Activated CD8-positive, alpha-beta memory T cell treated with anti-CD3 and anti-CD28 coated beads, Interleukin-2, amount 10 ng/mL, durations not matched to agents 7 days and 5 days (primary cell): ENCODE data around the gene EPSTI1. TPM values are rescaled to one million over a fixed set of nuclear protein-coding genes. Genes with fewer than 3 reads are reported as not detected.
"Not testable (repeated sequence)": the region's sequence is repeated elsewhere in the genome, so short reads cannot be mapped to it uniquely, and the experiment has no call there.

Experiments
- ATAC-seq: fragments of 150-1000 bp; cut with Tn5 transposase; one replicate; pipeline ENCODE4 v1.10.0; 2021; ENCODE audit warnings: moderate library complexity
- CTCF ChIA-PET: fragments of 350-600 bp; sonication (Branson Sonifier 250); formaldehyde crosslinking; loops from one replicate; lab custom pipeline; 2021; ENCODE audit warnings: antibody characterized with exemption; lab: Charles Lee
- DNase-seq: peaks from one replicate; pipeline ENCODE4 v3.0.0-alpha.2; 2020
- H3K27ac Mint-ChIP-seq: one replicate; pipeline ENCODE4 v1.8.0; 2021; ENCODE audit warnings: mild to moderate bottlenecking, mixed read lengths
- H3K27me3 Mint-ChIP-seq: one replicate; pipeline ENCODE4 v1.8.0; 2021; ENCODE audit warnings: mixed read lengths
- H3K36me3 Mint-ChIP-seq: one replicate; pipeline ENCODE4 v1.8.0; 2021; ENCODE audit warnings: mild to moderate bottlenecking, mixed read lengths
- H3K4me1 Mint-ChIP-seq: one replicate; pipeline ENCODE4 v1.8.0; 2021; ENCODE audit warnings: mixed read lengths
- H3K4me3 Mint-ChIP-seq: one replicate; pipeline ENCODE4 v1.8.0; 2021; ENCODE audit warnings: mild to moderate bottlenecking, moderate library complexity, mixed read lengths
- H3K9me3 Mint-ChIP-seq: one replicate; pipeline ENCODE4 v1.8.0; 2022; ENCODE audit warnings: low read depth, mixed read lengths
- total RNA-seq, 2 experiments: library from RNA; stranded (reverse); gene quantifications; one replicate each; pipeline ENCODE4 v1.2.3, GENCODE V29; 2021

The EPSTI1 gene
- total RNA-seq, 2 experiments from 2014 or later: 71.3 to 150 TPM

GRCh38 chr13:42867232-42867631, 124.8 kb downstream of the EPSTI1 start:
- H3K4me1 Mint-ChIP-seq: no peaks in the 10 kb centered on the region
- no peaks in the 10 kb centered on the region for H3K36me3 Mint-ChIP-seq
- CTCF ChIA-PET: no interaction called here
- no peak overlapping the region for H3K4me3 Mint-ChIP-seq
- H3K27ac Mint-ChIP-seq: no peak overlapping the region
- DNase-seq: no peak
- H3K27me3 Mint-ChIP-seq: peaks cover 7% of the 10 kb centered on the region
- no peak for ATAC-seq
- H3K9me3 Mint-ChIP-seq: no peaks in the 10 kb centered on the region

- CTCF ChIA-PET: interaction anchor here (1.2 kb wide), 1 partner anchor 11 kb away, joined by 4 read pairs; no protein-coding TSS in a partner anchor
These were observed 126.3 kb downstream of the EPSTI1 start for GRCh38 chr13:42865768-42866102.

GRCh38 chr13:42864952-42865767, 126.9 kb downstream of the EPSTI1 start:
- CTCF ChIA-PET: interaction anchor here (1.2 kb wide), 1 partner anchor 12 kb away, joined by 4 read pairs; no protein-coding TSS in a partner anchor

More at GRCh38 chr13:42865768-42866102, 126.3 kb downstream of the EPSTI1 start:
- H3K27ac Mint-ChIP-seq: no peak overlapping the region
- H3K36me3 Mint-ChIP-seq: no peaks in the 10 kb centered on the region
- ATAC-seq (no peak), DNase-seq (no peak)
- no peaks in the 10 kb centered on the region for H3K4me1 Mint-ChIP-seq
- peaks cover 10% of the 10 kb centered on the region for H3K27me3 Mint-ChIP-seq
- H3K9me3 Mint-ChIP-seq: no peaks in the 10 kb centered on the region
- no peak overlapping the region for H3K4me3 Mint-ChIP-seq

GRCh38 chr13:42862370-42862769, 129.7 kb downstream of the EPSTI1 start:
- ATAC-seq, H3K4me3 Mint-ChIP-seq, CTCF ChIA-PET, H3K4me1 Mint-ChIP-seq, DNase-seq, H3K9me3 Mint-ChIP-seq, H3K36me3 Mint-ChIP-seq, H3K27ac Mint-ChIP-seq: not testable (repeated sequence)
- H3K27me3 Mint-ChIP-seq: peaks cover 15% of the 10 kb centered on the region

More at GRCh38 chr13:42864952-42865767, 126.9 kb downstream of the EPSTI1 start:
- Mint-ChIP-seq H3K9me3 (no peaks in the 10 kb centered on the region), H3K36me3 (no peaks in the 10 kb centered on the region), H3K4me1 (no peaks in the 10 kb centered on the region), H3K4me3 (no peak overlapping the region), H3K27me3 (peaks cover 15% of the 10 kb centered on the region), H3K27ac (no peak overlapping the region)
- DNase-seq: no peak
- ATAC-seq: no peak

GRCh38 chr13:42860485-42860884, 131.6 kb downstream of the EPSTI1 start:
- no peaks in the 10 kb centered on the region for H3K4me1 Mint-ChIP-seq
- no peak overlapping the region for H3K4me3 Mint-ChIP-seq
- H3K27me3 Mint-ChIP-seq: peaks cover 15% of the 10 kb centered on the region
- no peaks in the 10 kb centered on the region for H3K9me3 Mint-ChIP-seq
- CTCF ChIA-PET: no interaction called here
- DNase-seq (no peak), ATAC-seq (no peak)
- H3K27ac Mint-ChIP-seq: no peak overlapping the region
- no peaks in the 10 kb centered on the region for H3K36me3 Mint-ChIP-seq

GRCh38 chr13:42859760-42860159, 132.3 kb downstream of the EPSTI1 start:
- Mint-ChIP-seq H3K4me3 (no peak overlapping the region), H3K36me3 (no peaks in the 10 kb centered on the region), H3K9me3 (no peaks in the 10 kb centered on the region), H3K4me1 (no peaks in the 10 kb centered on the region), H3K27me3 (peaks cover 17% of the 10 kb centered on the region), H3K27ac (no peak overlapping the region)
- ATAC-seq (no peak), DNase-seq (no peak)
- CTCF ChIA-PET: interaction anchor here (0.6 kb wide), 1 partner anchor 1985 kb away, joined by 4 read pairs; no protein-coding TSS in a partner anchor

- DNase-seq (no peak), ATAC-seq (no peak)
- H3K36me3 Mint-ChIP-seq: no peaks in the 10 kb centered on the region
- no peak overlapping the region for H3K4me3 Mint-ChIP-seq
- H3K27me3 Mint-ChIP-seq: peaks cover 22% of the 10 kb centered on the region
- H3K27ac Mint-ChIP-seq: no peak overlapping the region
- H3K9me3 Mint-ChIP-seq: no peaks in the 10 kb centered on the region
- CTCF ChIA-PET: no interaction called here
- H3K4me1 Mint-ChIP-seq: no peaks in the 10 kb centered on the region
These were observed 136.6 kb downstream of the EPSTI1 start for GRCh38 chr13:42855410-42855809.

- Mint-ChIP-seq H3K27me3 (peaks cover 27% of the 10 kb centered on the region), H3K27ac (no peak overlapping the region)
These were observed 139.9 kb downstream of the EPSTI1 start for GRCh38 chr13:42852136-42852535.

GRCh38 chr13:42849200-42849599, 142.8 kb downstream of the EPSTI1 start:
- Mint-ChIP-seq H3K4me1 (no peaks in the 10 kb centered on the region), H3K9me3 (no peaks in the 10 kb centered on the region), H3K36me3 (no peaks in the 10 kb centered on the region), H3K27me3 (peaks cover 42% of the 10 kb centered on the region), H3K27ac (no peak overlapping the region), H3K4me3 (no peak overlapping the region)
- CTCF ChIA-PET: no interaction called here
- ATAC-seq: no peak
- DNase-seq: no peak

More at GRCh38 chr13:42852136-42852535, 139.9 kb downstream of the EPSTI1 start:
- Mint-ChIP-seq H3K4me1 (no peaks in the 10 kb centered on the region), H3K4me3 (no peak overlapping the region), H3K9me3 (no peaks in the 10 kb centered on the region), H3K36me3 (no peaks in the 10 kb centered on the region)
- no peak for DNase-seq
- no peak for ATAC-seq
- CTCF ChIA-PET: no interaction called here

- DNase-seq (no peak), ATAC-seq (no peak)
- Mint-ChIP-seq H3K4me1 (no peaks in the 10 kb centered on the region), H3K27me3 (peaks cover 42% of the 10 kb centered on the region), H3K36me3 (no peaks in the 10 kb centered on the region), H3K27ac (no peak overlapping the region), H3K9me3 (no peaks in the 10 kb centered on the region), H3K4me3 (no peak overlapping the region)
- CTCF ChIA-PET: no interaction called here
These were observed 144.0 kb downstream of the EPSTI1 start for GRCh38 chr13:42847891-42848663.

- Mint-ChIP-seq H3K36me3 (no peaks in the 10 kb centered on the region), H3K4me3 (no peak overlapping the region), H3K27ac (no peak overlapping the region), H3K4me1 (peaks cover 8% of the 10 kb centered on the region), H3K27me3 (peaks cover 16% of the 10 kb centered on the region), H3K9me3 (no peaks in the 10 kb centered on the region)
- no peak for ATAC-seq
- no peak for DNase-seq
- CTCF ChIA-PET: no interaction called here
These were observed 154.9 kb downstream of the EPSTI1 start for GRCh38 chr13:42836930-42837690.
